ENCODE measurements around the gene FXYD6.
A peak's percentile ranks its signal among the peaks of the same experiment; 100 is the strongest.

FXYD6 gene

GRCh38 chr11:117915672-117916235, 39.3 kb upstream of the FXYD6 start:
- DNase-seq (ENCODE audit: low spot score): peak; percentile 47
- no peak for TF ChIP-seq CTCF (IDR thresholded peaks at IDR 0.05)
- Histone ChIP-seq H3K27ac (no peak overlapping the region), H3K4me3 (no peak overlapping the region)

- TF ChIP-seq CTCF (IDR thresholded peaks at IDR 0.05): no peak
- Histone ChIP-seq H3K4me3 (no peak overlapping the region), H3K27ac (no peak overlapping the region)
- peak; percentile 64 for DNase-seq (ENCODE audit: low spot score)
These were observed 38.6 kb upstream of the FXYD6 start for GRCh38 chr11:117914991-117915618.

- Histone ChIP-seq H3K27ac (no peak overlapping the region), H3K4me3 (no peak overlapping the region)
- no peak for TF ChIP-seq CTCF (IDR thresholded peaks at IDR 0.05)
- DNase-seq (ENCODE audit: low spot score): peak; percentile 49
These were observed 37.9 kb upstream of the FXYD6 start for GRCh38 chr11:117914398-117914761.

- Histone ChIP-seq H3K4me3 (no peak overlapping the region), H3K27ac (no peak overlapping the region)
- DNase-seq (ENCODE audit: low spot score): peak; percentile 26
- no peak for TF ChIP-seq CTCF (IDR thresholded peaks at IDR 0.05)
These were observed 37.4 kb upstream of the FXYD6 start for GRCh38 chr11:117913736-117914397.

GRCh38 chr11:117912497-117912896, 36.0 kb upstream of the FXYD6 start:
- DNase-seq (ENCODE audit: low spot score): peak; percentile 43
- H3K27ac ChIP-seq: no peak overlapping the region
- no peak for TF ChIP-seq CTCF (IDR thresholded peaks at IDR 0.05)
- no peak overlapping the region for H3K4me3 ChIP-seq

GRCh38 chr11:117911694-117912093, 35.2 kb upstream of the FXYD6 start:
- no peak overlapping the region for H3K27ac ChIP-seq
- no peak for TF ChIP-seq CTCF (IDR thresholded peaks at IDR 0.05)
- no peak overlapping the region for H3K4me3 ChIP-seq
- peak; percentile 47 for DNase-seq (ENCODE audit: low spot score)
